Lower lobe of right lung (tissue), 2 donors: ENCODE data around the gene TSPYL1. TPM values are rescaled to one million over a fixed set of nuclear protein-coding genes. Genes with fewer than 3 reads are reported as not detected.

Experiments used
- ATAC-seq, 2 donors: fragments of 200-7000 bp; cut with Tn5 transposase; one replicate each; pipeline ENCODE4 v1.9.1; 2020 to 2022; ENCODE audit warnings: mild to moderate bottlenecking in 2 of 2, moderate library complexity in 2 of 2
- DNase-seq: peaks from one replicate; pipeline ENCODE4 v3.0.0-alpha.2; 2020
- H3K27ac ChIP-seq: fragments of 200-600 bp; one replicate; pipeline ENCODE4 v1.8.0; 2022
- H3K27me3 ChIP-seq: fragments of 200-600 bp; one replicate; pipeline ENCODE4 v1.8.0; 2022; ENCODE audit warnings: low read depth
- H3K36me3 ChIP-seq: fragments of 200-600 bp; one replicate; pipeline ENCODE4 v1.8.0; 2022; ENCODE audit warnings: mild to moderate bottlenecking
- H3K4me1 ChIP-seq: fragments of 200-600 bp; one replicate; pipeline ENCODE4 v1.8.0; 2022
- H3K4me3 ChIP-seq: fragments of 200-600 bp; one replicate; pipeline ENCODE4 v1.8.0; 2022; ENCODE audit warnings: mild to moderate bottlenecking
- H3K9me3 ChIP-seq: fragments of 200-600 bp; one replicate; pipeline ENCODE4 v1.8.0; 2022
- CTCF ChIP-seq: fragments of 200-600 bp; IDR thresholded peaks from one replicate; pipeline ENCODE4 v1.8.0; 2022; ENCODE audit warnings: antibody characterized with exemption, mild to moderate bottlenecking
- intact Hi-C: fragments of 100-400 bp; cut with DNase I; formaldehyde crosslinking; loops from one replicate; pipeline ENCODE4 v1.11.0; 2022
- total RNA-seq: library from RNA; stranded (reverse); fragmentation: NEBNext Ultra II Directional; extraction: Animal tissue kit (Norgen Biotek cat#: 25700); gene quantifications from one replicate; pipeline ENCODE4 v1.2.1, GENCODE V29; 2021
- donor health status: DM: no; HTN: yes; CAD: no; lungs with severe emphysema.

The TSPYL1 gene
- total RNA-seq, 1 donor from 2014 or later: 72.7 TPM

GRCh38 chr6:116253188-116253504, 26.6 kb downstream of the TSPYL1 start:
- Histone ChIP-seq H3K4me3 (peak overlapping the region; percentile 88), H3K27ac (peak overlapping the region; percentile 90), H3K4me1 (peaks cover 57% of the 10 kb centered on the region), H3K36me3 (no peaks in the 10 kb centered on the region), H3K9me3 (no peaks in the 10 kb centered on the region), H3K27me3 (no peaks in the 10 kb centered on the region)
- no peak for TF ChIP-seq CTCF
- ATAC-seq: peak in 1 of 2 donors; percentile 3
- intact Hi-C loops: no loop called here
- DNase-seq: no peak

GRCh38 chr6:116251568-116252384, 28.0 kb downstream of the TSPYL1 start:
- Histone ChIP-seq H3K36me3 (no peaks in the 10 kb centered on the region), H3K9me3 (no peaks in the 10 kb centered on the region), H3K4me3 (no peak overlapping the region), H3K27me3 (no peaks in the 10 kb centered on the region), H3K4me1 (peaks cover 57% of the 10 kb centered on the region), H3K27ac (no peak overlapping the region)
- TF ChIP-seq CTCF: no peak
- intact Hi-C loops: no loop called here
- DNase-seq (no peak), ATAC-seq (no peak)

GRCh38 chr6:116248577-116248976, 31.2 kb downstream of the TSPYL1 start:
- H3K4me3 ChIP-seq: no peak overlapping the region
- H3K4me1 ChIP-seq: peaks cover 43% of the 10 kb centered on the region
- no peak overlapping the region for H3K27ac ChIP-seq
- no peaks in the 10 kb centered on the region for H3K27me3 ChIP-seq
- H3K9me3 ChIP-seq: no peaks in the 10 kb centered on the region
- TF ChIP-seq CTCF: no peak
- H3K36me3 ChIP-seq: peaks cover 7% of the 10 kb centered on the region
- ATAC-seq (no peak), DNase-seq (no peak)
- intact Hi-C loops: no loop called here

GRCh38 chr6:116247285-116247684, 32.4 kb downstream of the TSPYL1 start:
- ATAC-seq: no peak
- intact Hi-C loops: no loop called here
- no peak overlapping the region for H3K27ac ChIP-seq

GRCh38 chr6:116246089-116246488, 33.6 kb downstream of the TSPYL1 start:
- Histone ChIP-seq H3K27me3 (no peaks in the 10 kb centered on the region), H3K9me3 (no peaks in the 10 kb centered on the region), H3K4me1 (peaks cover 23% of the 10 kb centered on the region), H3K4me3 (no peak overlapping the region), H3K36me3 (peaks cover 7% of the 10 kb centered on the region), H3K27ac (no peak overlapping the region)
- intact Hi-C loops: no loop called here
- ATAC-seq: no peak
- TF ChIP-seq CTCF: no peak
- no peak for DNase-seq

More at GRCh38 chr6:116247285-116247684, 32.4 kb downstream of the TSPYL1 start:
- DNase-seq: no peak
- no peak overlapping the region for H3K4me3 ChIP-seq
- TF ChIP-seq CTCF: no peak
- peaks cover 34% of the 10 kb centered on the region for H3K4me1 ChIP-seq
- peaks cover 7% of the 10 kb centered on the region for H3K36me3 ChIP-seq
- no peaks in the 10 kb centered on the region for H3K9me3 ChIP-seq
- no peaks in the 10 kb centered on the region for H3K27me3 ChIP-seq
